ENCODE data around the gene DUOX2.

DNA sequence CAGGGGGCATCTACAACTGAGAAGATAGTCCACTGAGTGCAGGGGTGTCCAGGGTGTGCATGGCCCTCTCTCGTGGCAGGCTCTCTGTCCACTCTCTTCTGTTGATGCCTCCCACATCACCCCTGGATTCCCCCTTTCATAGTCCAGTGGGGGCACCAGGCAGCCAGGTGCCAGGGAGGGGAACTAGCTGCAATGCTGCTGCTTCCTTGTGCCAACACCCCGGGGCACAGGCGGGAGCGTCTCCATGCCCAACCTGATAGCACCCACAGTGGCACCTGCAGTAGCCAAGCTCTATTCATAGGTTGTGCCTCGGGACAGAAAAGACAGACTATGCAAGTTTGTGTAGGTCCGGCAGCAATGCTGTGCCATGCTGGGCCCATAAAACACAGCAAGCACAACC, 11.7 kb downstream of the DUOX2 start:
- TF ChIP-seq ZNF384 (IDR thresholded peaks at IDR 0.05), result no peak
- TF ChIP-seq NFRKB (IDR thresholded peaks at IDR 0.05), result no peak
